Activated B cell treated with CpG ODN at 0.5 μM for 24 hours (primary cell): Measurements from ENCODE around the gene PPP1R2. TPM values are rescaled to one million over a fixed set of nuclear protein-coding genes. Genes with fewer than 3 reads are reported as not detected.

Experiments
- ATAC-seq: fragments of 200-7000 bp; cut with Tn5 transposase; one replicate; pipeline ENCODE4 v1.10.0; 2021; ENCODE audit warnings: low read depth, mild to moderate bottlenecking, moderate library complexity
- CTCF ChIA-PET: fragments of 350-600 bp; sonication (Branson Sonifier 250); formaldehyde crosslinking; loops from one replicate; lab custom pipeline; 2021; ENCODE audit warnings: antibody characterized with exemption; lab: Charles Lee
- POLR2A ChIA-PET: fragments of 350-600 bp; sonication (Branson Sonifier 250); formaldehyde crosslinking; loops from one replicate; lab custom pipeline; 2021; ENCODE audit warnings: antibody characterized with exemption; lab: Charles Lee
- DNase-seq: peaks from one replicate; pipeline ENCODE4 v3.0.0; 2022
- H3K27ac Mint-ChIP-seq: one replicate; pipeline ENCODE4 v1.8.0; 2020; ENCODE audit warnings: mixed read lengths
- H3K27me3 Mint-ChIP-seq: one replicate; pipeline ENCODE4 v1.8.0; 2021; ENCODE audit warnings: mixed read lengths
- H3K36me3 Mint-ChIP-seq: one replicate; pipeline ENCODE4 v1.8.0; 2021; ENCODE audit warnings: low read depth, mixed read lengths
- H3K4me1 Mint-ChIP-seq: one replicate; pipeline ENCODE4 v1.8.0; 2021; ENCODE audit warnings: mixed read lengths
- H3K4me3 Mint-ChIP-seq: one replicate; pipeline ENCODE4 v1.8.0; 2020; ENCODE audit warnings: mild to moderate bottlenecking, mixed read lengths
- H3K9me3 Mint-ChIP-seq: one replicate; pipeline ENCODE4 v1.8.0; 2020; ENCODE audit warnings: mixed read lengths
- intact Hi-C: fragments of 100-400 bp; cut with micrococcal nuclease; formaldehyde crosslinking; loops from one replicate; pipeline ENCODE4 v1.15.1; 2024
- total RNA-seq: library from RNA; stranded (reverse); gene quantifications from 2 replicates; pipeline ENCODE4 v1.2.3, GENCODE V29; 2022
- TF ChIP-seq, protein P1 (sequence below): fragments of 200-600 bp; IDR thresholded peaks from one replicate; pipeline ENCODE4 v1.8.0; 2022; ENCODE audit warnings: antibody characterized with exemption, mild to moderate bottlenecking

Gene PPP1R2
- total RNA-seq, 1 donor from 2014 or later, result 64.1 TPM

- peaks cover 20% of the 10 kb centered on the region for H3K4me1 Mint-ChIP-seq
- no peak overlapping the region for H3K27ac Mint-ChIP-seq
- H3K9me3 Mint-ChIP-seq, result no peaks in the 10 kb centered on the region
- no peaks in the 10 kb centered on the region for H3K36me3 Mint-ChIP-seq
- ChIA-PET POLR2A (interaction anchor here (1.9 kb wide), 1 partner anchor 14 kb away, joined by 14 read pairs; the partner anchor contains the start of gene PPP1R2), CTCF (no interaction called here)
- H3K27me3 Mint-ChIP-seq, result no peaks in the 10 kb centered on the region
- no peak overlapping the region for H3K4me3 Mint-ChIP-seq
- ATAC-seq (no peak), DNase-seq (no peak)
- TF ChIP-seq, protein P1, sequence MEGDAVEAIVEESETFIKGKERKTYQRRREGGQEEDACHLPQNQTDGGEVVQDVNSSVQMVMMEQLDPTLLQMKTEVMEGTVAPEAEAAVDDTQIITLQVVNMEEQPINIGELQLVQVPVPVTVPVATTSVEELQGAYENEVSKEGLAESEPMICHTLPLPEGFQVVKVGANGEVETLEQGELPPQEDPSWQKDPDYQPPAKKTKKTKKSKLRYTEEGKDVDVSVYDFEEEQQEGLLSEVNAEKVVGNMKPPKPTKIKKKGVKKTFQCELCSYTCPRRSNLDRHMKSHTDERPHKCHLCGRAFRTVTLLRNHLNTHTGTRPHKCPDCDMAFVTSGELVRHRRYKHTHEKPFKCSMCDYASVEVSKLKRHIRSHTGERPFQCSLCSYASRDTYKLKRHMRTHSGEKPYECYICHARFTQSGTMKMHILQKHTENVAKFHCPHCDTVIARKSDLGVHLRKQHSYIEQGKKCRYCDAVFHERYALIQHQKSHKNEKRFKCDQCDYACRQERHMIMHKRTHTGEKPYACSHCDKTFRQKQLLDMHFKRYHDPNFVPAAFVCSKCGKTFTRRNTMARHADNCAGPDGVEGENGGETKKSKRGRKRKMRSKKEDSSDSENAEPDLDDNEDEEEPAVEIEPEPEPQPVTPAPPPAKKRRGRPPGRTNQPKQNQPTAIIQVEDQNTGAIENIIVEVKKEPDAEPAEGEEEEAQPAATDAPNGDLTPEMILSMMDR, result no peak
- intact Hi-C loops, result no loop called here
These were observed 13.3 kb upstream of the PPP1R2 start for GRCh38 chr3:195556390-195556789.

DNA sequence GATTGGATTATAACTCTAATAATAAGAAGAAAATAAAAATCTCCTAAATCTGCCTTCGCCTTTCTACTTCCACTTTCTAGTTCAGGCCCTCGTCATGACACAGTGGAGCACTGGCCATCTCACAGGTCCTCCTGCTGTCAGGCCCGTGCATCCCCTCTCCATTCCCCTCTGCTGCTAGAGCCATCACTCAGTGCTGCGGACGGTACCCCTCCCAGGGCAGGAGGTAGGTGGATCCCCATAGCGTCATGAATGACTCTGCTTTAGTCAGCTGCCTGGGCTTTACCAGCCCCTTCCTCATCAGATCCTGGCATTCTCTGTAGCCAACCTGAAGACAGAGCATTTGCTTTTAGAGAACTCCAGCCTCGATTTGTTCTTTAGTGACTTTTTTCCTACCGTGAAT is 12.0 kb upstream of the PPP1R2 start:
- H3K9me3 Mint-ChIP-seq, result no peaks in the 10 kb centered on the region
- TF ChIP-seq, protein P1, result no peak
- H3K4me3 Mint-ChIP-seq, result no peak overlapping the region
- DNase-seq, result no peak
- ATAC-seq, result no peak
- no peaks in the 10 kb centered on the region for H3K27me3 Mint-ChIP-seq
- ChIA-PET POLR2A (interaction anchor here (0.7 to 1.9 kb wide), 2 partner anchors 12 to 18 kb away, joined by 4 to 14 read pairs; partner anchors contain the start of gene PPP1R2), CTCF (no interaction called here)
- no peaks in the 10 kb centered on the region for H3K36me3 Mint-ChIP-seq
- H3K27ac Mint-ChIP-seq, result no peak overlapping the region
- H3K4me1 Mint-ChIP-seq, result peaks cover 33% of the 10 kb centered on the region
- intact Hi-C loops, result no loop called here

- no peak overlapping the region for H3K27ac Mint-ChIP-seq
- H3K4me3 Mint-ChIP-seq, result no peak overlapping the region
- DNase-seq (no peak), ATAC-seq (no peak)
- TF ChIP-seq, protein P1, result no peak
- ChIA-PET CTCF (interaction anchor here (0.6 kb wide), 1 partner anchor 872 kb away, joined by 3 read pairs; no protein-coding TSS in a partner anchor), POLR2A (no interaction called here)
- peaks cover 39% of the 10 kb centered on the region for H3K4me1 Mint-ChIP-seq
- H3K36me3 Mint-ChIP-seq, result no peaks in the 10 kb centered on the region
- intact Hi-C loops, result no loop called here
- H3K27me3 Mint-ChIP-seq, result no peaks in the 10 kb centered on the region
- H3K9me3 Mint-ChIP-seq, result no peaks in the 10 kb centered on the region
These were observed 11.3 kb upstream of the PPP1R2 start for GRCh38 chr3:195554458-195554857.

GRCh38 chr3:195553268-195553667 is 10.1 kb upstream of the PPP1R2 start:
- H3K27me3 Mint-ChIP-seq, result no peaks in the 10 kb centered on the region
- H3K4me1 Mint-ChIP-seq, result peaks cover 40% of the 10 kb centered on the region
- H3K4me3 Mint-ChIP-seq, result no peak overlapping the region
- no peaks in the 10 kb centered on the region for H3K9me3 Mint-ChIP-seq
- H3K27ac Mint-ChIP-seq, result no peak overlapping the region
- no peak for ATAC-seq
- intact Hi-C loops, result no loop called here
- ChIA-PET CTCF (no interaction called here), POLR2A (no interaction called here)
- no peaks in the 10 kb centered on the region for H3K36me3 Mint-ChIP-seq
- no peak for DNase-seq
- TF ChIP-seq, protein P1, result no peak

DNA sequence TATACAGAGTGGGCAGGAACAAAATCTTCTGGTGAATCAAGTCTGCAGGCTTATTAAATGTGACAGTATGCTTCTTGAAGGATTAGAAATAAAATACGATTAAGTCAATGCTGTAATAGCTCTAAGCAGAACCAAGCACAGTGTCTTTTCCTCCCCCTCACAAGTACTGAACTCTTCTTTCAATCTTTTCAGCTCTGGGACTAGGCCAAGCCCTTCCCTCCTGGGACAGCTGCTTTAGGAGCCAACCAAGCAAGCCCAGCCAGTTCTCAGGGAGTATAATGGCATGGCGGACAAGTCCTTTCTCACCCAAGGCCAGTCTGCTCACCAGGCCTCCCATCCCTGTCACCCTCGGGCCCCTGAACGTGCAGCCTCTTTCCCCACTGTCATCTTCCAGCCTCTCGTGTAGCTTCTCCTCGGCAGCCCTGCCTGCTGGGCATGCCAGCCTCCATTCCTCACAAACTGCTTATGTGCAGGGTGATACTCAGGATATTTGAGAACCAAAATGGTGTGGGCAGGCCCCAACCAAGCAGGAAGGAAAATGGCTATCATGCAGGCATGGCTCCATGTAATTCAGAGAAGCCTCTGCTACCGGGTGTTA is 8.4 kb upstream of the PPP1R2 start:
- H3K4me3 Mint-ChIP-seq, result no peak overlapping the region
- intact Hi-C loops, result no loop called here

More for the DNA sequence above, 8.4 kb upstream of the PPP1R2 start:
- Mint-ChIP-seq H3K4me1 (peaks cover 49% of the 10 kb centered on the region), H3K36me3 (no peaks in the 10 kb centered on the region), H3K27me3 (no peaks in the 10 kb centered on the region), H3K27ac (no peak overlapping the region), H3K9me3 (no peaks in the 10 kb centered on the region)
- no peak for DNase-seq
- CTCF ChIA-PET, result interaction anchor here (0.7 kb wide), 1 partner anchor 1058 kb away, joined by 3 read pairs; no protein-coding TSS in a partner anchor
- POLR2A ChIA-PET, result interaction anchor here (0.6 to 1.4 kb wide), 3 partner anchors 8 to 1010 kb away, joined by 3 to 4 read pairs (median 4); partner anchors contain the start of gene PPP1R2
- TF ChIP-seq, protein P1, result no peak
- no peak for ATAC-seq
